ENCODE data around the gene PHACTR4. TPM values are rescaled to one million over a fixed set of nuclear protein-coding genes. Genes with fewer than 3 reads are reported as not detected.
"Not testable (repeated sequence)": the region's sequence is repeated elsewhere in the genome, so short reads cannot be mapped to it uniquely, and the experiment has no call there.

The PHACTR4 gene
- total RNA-seq, 2 donors from 2014 or later = 38.9 to 45.0 TPM

GRCh38 chr1:28521502-28522164 is 152.1 kb downstream of the PHACTR4 start:
- Histone ChIP-seq H3K36me3 (no peaks in the 10 kb centered on the region), H3K9me3 (no peaks in the 10 kb centered on the region), H3K27ac (no peak overlapping the region), H3K4me3 (no peak overlapping the region), H3K4me1 (replicated peaks) (no peaks in the 10 kb centered on the region), H3K27me3 (replicated peaks; ENCODE audit: insufficient read depth) (no peaks in the 10 kb centered on the region)
- WGBS = 94% methylated on average over 6 of the region's 6 CpGs
- no peak for DNase-seq (ENCODE audit: low spot score)
- intact Hi-C loops (cut with DNase I) = no loop called here
- no peak for TF ChIP-seq POLR2AphosphoS5 (IDR thresholded peaks at IDR 0.05)
- TF ChIP-seq POLR2A (IDR thresholded peaks at IDR 0.05) = no peak
- no peak for TF ChIP-seq CTCF (IDR thresholded peaks at IDR 0.05)

DNA sequence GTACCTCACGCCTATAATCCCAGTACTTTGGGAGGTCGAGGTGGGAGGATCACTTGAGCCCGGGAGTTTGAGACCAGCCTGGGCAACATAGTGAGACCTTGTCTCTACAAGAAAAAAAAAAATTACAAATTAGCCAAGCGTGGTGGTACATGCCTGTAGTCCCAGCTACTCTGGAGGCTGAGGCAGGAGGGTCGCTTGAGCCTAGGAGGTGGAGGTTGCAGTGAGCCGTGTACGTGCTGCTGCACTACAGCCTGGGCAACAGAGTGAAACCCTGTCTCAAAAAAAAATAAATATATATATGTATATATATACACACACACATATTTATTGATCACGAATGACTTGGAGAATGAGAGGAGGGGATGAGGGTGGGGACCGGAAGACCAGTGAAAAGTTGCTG is 153.0 kb downstream of the PHACTR4 start:
- H3K4me3 ChIP-seq; DNase-seq (ENCODE audit: low spot score); intact Hi-C loops (cut with DNase I); H3K27me3 ChIP-seq (replicated peaks; ENCODE audit: insufficient read depth); H3K4me1 ChIP-seq (replicated peaks); H3K9me3 ChIP-seq; H3K27ac ChIP-seq; H3K36me3 ChIP-seq: not testable (repeated sequence)
- WGBS = 96% methylated on average over 9 of the region's 9 CpGs

DNA sequence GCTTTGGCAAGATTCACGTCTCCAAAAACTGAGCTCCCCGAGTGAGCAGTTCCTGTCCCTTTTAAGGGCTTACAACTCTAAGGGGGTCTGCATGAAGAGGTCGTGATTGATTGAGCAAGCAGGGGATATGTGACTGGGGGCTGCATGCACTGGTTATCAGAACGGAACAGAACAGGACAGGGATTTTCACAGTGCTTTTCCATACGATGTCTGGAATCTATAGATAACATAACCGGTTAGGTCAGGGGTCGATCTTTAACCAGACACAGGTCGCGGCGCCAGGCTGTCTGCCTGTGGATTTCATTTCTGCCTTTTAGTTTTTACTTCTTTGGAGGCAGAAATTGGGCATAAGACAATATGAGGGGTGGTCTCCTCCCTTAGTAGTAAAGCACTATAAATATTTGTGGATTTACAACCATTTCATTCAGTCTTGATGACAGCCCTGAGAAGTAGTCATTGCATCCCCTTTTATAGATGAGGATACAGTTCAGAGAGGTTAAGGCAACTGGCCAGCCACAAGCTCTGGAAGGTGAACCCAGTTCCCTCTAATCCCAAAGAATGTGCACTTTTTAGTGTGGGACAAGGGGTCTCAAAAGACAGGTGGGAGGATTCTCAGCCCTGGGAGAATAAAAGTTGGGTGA is 155.6 kb downstream of the PHACTR4 start:
- H3K27ac ChIP-seq; intact Hi-C loops (cut with DNase I): not testable (repeated sequence)
- 64% methylated on average over 10 of the region's 10 CpGs for WGBS

DNA sequence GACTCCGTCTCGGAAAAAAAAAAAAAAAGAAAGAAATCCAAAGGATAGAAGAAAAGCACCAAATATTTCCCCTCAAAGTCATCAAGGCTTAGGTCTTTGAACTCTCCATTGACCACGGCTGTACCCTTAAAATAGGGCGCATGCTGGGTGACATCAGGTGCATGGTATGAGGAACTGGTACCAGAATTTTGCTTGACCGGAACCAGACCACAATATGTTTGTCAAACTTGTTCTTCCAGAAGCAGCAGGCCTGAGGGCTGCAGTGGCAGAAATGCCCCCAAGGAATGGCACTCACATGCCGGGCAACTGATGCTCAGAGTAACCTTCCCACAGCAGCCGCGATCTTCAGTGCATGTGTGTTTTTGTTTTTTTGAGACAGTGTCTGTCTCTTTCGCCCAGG is 157.3 kb downstream of the PHACTR4 start:
- no peak overlapping the region for H3K27ac ChIP-seq
- intact Hi-C loops (cut with DNase I) = no loop called here
- DNase-seq (ENCODE audit: low spot score) = no peak
- TF ChIP-seq POLR2A (IDR thresholded peaks at IDR 0.05) = no peak
- TF ChIP-seq CTCF (IDR thresholded peaks at IDR 0.05) = no peak
- TF ChIP-seq POLR2AphosphoS5 (IDR thresholded peaks at IDR 0.05) = no peak
- no peak overlapping the region for H3K4me3 ChIP-seq
- WGBS = 83% methylated on average over 9 of the region's 9 CpGs
- H3K36me3 ChIP-seq = no peaks in the 10 kb centered on the region
- H3K27me3 ChIP-seq (replicated peaks; ENCODE audit: insufficient read depth) = no peaks in the 10 kb centered on the region
- H3K9me3 ChIP-seq = no peaks in the 10 kb centered on the region
- no peaks in the 10 kb centered on the region for H3K4me1 ChIP-seq (replicated peaks)

More for the DNA sequence above, 155.6 kb downstream of the PHACTR4 start:
- H3K36me3 ChIP-seq; H3K27me3 ChIP-seq (replicated peaks; ENCODE audit: insufficient read depth); H3K4me3 ChIP-seq; H3K4me1 ChIP-seq (replicated peaks); DNase-seq (ENCODE audit: low spot score); H3K9me3 ChIP-seq: not testable (repeated sequence)

GRCh38 chr1:28530456-28530855 is 160.9 kb downstream of the PHACTR4 start:
- intact Hi-C loops (cut with DNase I) = no loop called here
- no peak for DNase-seq (ENCODE audit: low spot score)
- H3K9me3 ChIP-seq = no peaks in the 10 kb centered on the region
- no peaks in the 10 kb centered on the region for H3K27me3 ChIP-seq (replicated peaks; ENCODE audit: insufficient read depth)
- H3K36me3 ChIP-seq = no peaks in the 10 kb centered on the region
- H3K4me3 ChIP-seq = no peak overlapping the region
- TF ChIP-seq CTCF (IDR thresholded peaks at IDR 0.05) (no peak), POLR2AphosphoS5 (IDR thresholded peaks at IDR 0.05) (no peak), POLR2A (IDR thresholded peaks at IDR 0.05) (no peak)
- H3K27ac ChIP-seq = no peak overlapping the region
- 94% methylated on average over 29 of the region's 31 CpGs for WGBS
- H3K4me1 ChIP-seq (replicated peaks) = no peaks in the 10 kb centered on the region

DNA sequence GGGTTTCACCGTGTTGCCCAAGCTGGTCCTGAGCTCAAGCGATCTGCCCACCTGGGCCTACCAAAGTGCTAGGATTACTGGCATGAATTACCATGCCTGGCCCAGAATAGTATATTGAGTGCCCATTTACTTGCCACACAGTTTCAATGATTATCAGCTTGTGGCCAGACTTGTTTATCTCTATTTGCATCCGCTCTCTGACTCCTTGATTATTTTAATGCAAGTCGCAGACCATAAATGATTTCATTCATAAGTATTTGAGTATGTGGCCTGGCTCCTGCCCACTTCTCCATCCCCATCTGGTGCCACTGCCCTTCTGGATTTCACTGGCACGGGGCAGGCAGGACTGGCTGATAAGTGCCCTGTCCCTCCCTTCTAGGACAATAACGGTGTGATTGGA is 165.1 kb downstream of the PHACTR4 start:
- Histone ChIP-seq H3K27me3 (replicated peaks; ENCODE audit: insufficient read depth) (no peaks in the 10 kb centered on the region), H3K9me3 (no peaks in the 10 kb centered on the region), H3K36me3 (no peaks in the 10 kb centered on the region), H3K4me1 (replicated peaks) (no peaks in the 10 kb centered on the region), H3K4me3 (no peak overlapping the region), H3K27ac (no peak overlapping the region)
- intact Hi-C loops (cut with DNase I) = no loop called here
- DNase-seq (ENCODE audit: low spot score) = no peak
- WGBS = 93% methylated on average over 6 of the region's 6 CpGs
- TF ChIP-seq POLR2A (IDR thresholded peaks at IDR 0.05) = no peak
- no peak for TF ChIP-seq CTCF (IDR thresholded peaks at IDR 0.05)
